MCF 10A (cell line): ENCODE results near the gene KCNIP1. TPM values are rescaled to one million over a fixed set of nuclear protein-coding genes. Genes with fewer than 3 reads are reported as not detected.

Source experiments
- BruUV-seq: library from RNA; stranded (reverse); fragments of 400-500 nt; replicated peaks from 2 replicates; lab custom pipeline; 2021; lab: Mats Ljungman, UMichigan
- CTCF ChIA-PET: fragments of 300-600 bp; sonication (Branson Sonifier 250); formaldehyde crosslinking; extraction: SDS; loops from one replicate; lab custom pipeline; 2021; ENCODE audit warnings: antibody characterized with exemption, inconsistent platforms; lab: Yijun Ruan, JAX
- POLR2A ChIA-PET: fragments of 300-600, 350-650 bp; sonication (Branson Sonifier 250); formaldehyde crosslinking; extraction: SDS; loops from one replicate; lab custom pipeline; 2020; ENCODE audit warnings: antibody characterized with exemption, inconsistent platforms; lab: Yijun Ruan, JAX
- DNase-seq: peaks from one replicate; pipeline ENCODE4 v3.0.0-alpha.2; 2018; ENCODE audit not compliant: unreplicated experiment
- H3K27ac Mint-ChIP-seq: one replicate; pipeline ENCODE4 v1.8.0; 2022; ENCODE audit warnings: mild to moderate bottlenecking, low read depth, mixed read lengths; ENCODE audit not compliant: unreplicated experiment
- H3K27me3 Mint-ChIP-seq: one replicate; pipeline ENCODE4 v1.8.0; 2022; ENCODE audit warnings: mixed read lengths; ENCODE audit not compliant: insufficient read depth, unreplicated experiment
- H3K36me3 Mint-ChIP-seq: one replicate; pipeline ENCODE4 v1.8.0; 2022; ENCODE audit warnings: mild to moderate bottlenecking, moderate library complexity, mixed read lengths; ENCODE audit not compliant: insufficient read depth, unreplicated experiment
- H3K4me1 Mint-ChIP-seq: one replicate; pipeline ENCODE4 v1.8.0; 2022; ENCODE audit warnings: mixed read lengths; ENCODE audit not compliant: insufficient read depth, unreplicated experiment
- H3K4me3 Mint-ChIP-seq: one replicate; pipeline ENCODE4 v1.8.0; 2022; ENCODE audit warnings: mild to moderate bottlenecking, moderate library complexity, mixed read lengths; ENCODE audit not compliant: unreplicated experiment
- H3K9me3 Mint-ChIP-seq: one replicate; pipeline ENCODE4 v1.8.0; 2022; ENCODE audit warnings: mixed read lengths; ENCODE audit not compliant: unreplicated experiment
- intact Hi-C: fragments of 100-400 bp; cut with micrococcal nuclease; formaldehyde crosslinking; loops from 2 replicates; pipeline ENCODE4 v1.14.1; 2022
- total RNA-seq: library from RNA; stranded (reverse); gene quantifications from 2 replicates; pipeline ENCODE4 v1.2.3, GENCODE V29; 2022
- TF ChIP-seq, protein P1 (sequence below): fragments of 200-600 bp; IDR thresholded peaks from one replicate; pipeline ENCODE4 v1.8.0; 2022; ENCODE audit warnings: antibody characterized with exemption, mild to moderate bottlenecking; ENCODE audit not compliant: unreplicated experiment

KCNIP1 gene
- total RNA-seq, 1 experiment from 2014 or later = not detected

GRCh38 chr5:170755679-170756456 lies 252.0 kb downstream of the KCNIP1 start:
- TF ChIP-seq, protein P1, sequence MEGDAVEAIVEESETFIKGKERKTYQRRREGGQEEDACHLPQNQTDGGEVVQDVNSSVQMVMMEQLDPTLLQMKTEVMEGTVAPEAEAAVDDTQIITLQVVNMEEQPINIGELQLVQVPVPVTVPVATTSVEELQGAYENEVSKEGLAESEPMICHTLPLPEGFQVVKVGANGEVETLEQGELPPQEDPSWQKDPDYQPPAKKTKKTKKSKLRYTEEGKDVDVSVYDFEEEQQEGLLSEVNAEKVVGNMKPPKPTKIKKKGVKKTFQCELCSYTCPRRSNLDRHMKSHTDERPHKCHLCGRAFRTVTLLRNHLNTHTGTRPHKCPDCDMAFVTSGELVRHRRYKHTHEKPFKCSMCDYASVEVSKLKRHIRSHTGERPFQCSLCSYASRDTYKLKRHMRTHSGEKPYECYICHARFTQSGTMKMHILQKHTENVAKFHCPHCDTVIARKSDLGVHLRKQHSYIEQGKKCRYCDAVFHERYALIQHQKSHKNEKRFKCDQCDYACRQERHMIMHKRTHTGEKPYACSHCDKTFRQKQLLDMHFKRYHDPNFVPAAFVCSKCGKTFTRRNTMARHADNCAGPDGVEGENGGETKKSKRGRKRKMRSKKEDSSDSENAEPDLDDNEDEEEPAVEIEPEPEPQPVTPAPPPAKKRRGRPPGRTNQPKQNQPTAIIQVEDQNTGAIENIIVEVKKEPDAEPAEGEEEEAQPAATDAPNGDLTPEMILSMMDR = no peak
- ChIA-PET POLR2A (interaction anchor here (0.6 to 2.2 kb wide), 15 partner anchors 10 to 644 kb away, joined by 3 to 17 read pairs (median 3); partner anchors contain the start of gene NPM1), CTCF (interaction anchor here (0.6 to 2.7 kb wide), 13 partner anchors 11 to 1252 kb away, joined by 3 to 43 read pairs (median 4); no protein-coding TSS in a partner anchor)
- Mint-ChIP-seq H3K27ac (peak overlapping the region; percentile 84), H3K27me3 (no peaks in the 10 kb centered on the region), H3K4me1 (peaks cover 45% of the 10 kb centered on the region), H3K36me3 (no peaks in the 10 kb centered on the region), H3K9me3 (peaks cover 8% of the 10 kb centered on the region), H3K4me3 (peak overlapping the region; percentile 15)
- BruUV-seq = no TSS peak
- intact Hi-C loops = loop anchor here (5.0 kb wide), 1 partner anchor 106 kb away; the partner anchor contains the start of gene RANBP17
- DNase-seq = peak; percentile 97

DNA sequence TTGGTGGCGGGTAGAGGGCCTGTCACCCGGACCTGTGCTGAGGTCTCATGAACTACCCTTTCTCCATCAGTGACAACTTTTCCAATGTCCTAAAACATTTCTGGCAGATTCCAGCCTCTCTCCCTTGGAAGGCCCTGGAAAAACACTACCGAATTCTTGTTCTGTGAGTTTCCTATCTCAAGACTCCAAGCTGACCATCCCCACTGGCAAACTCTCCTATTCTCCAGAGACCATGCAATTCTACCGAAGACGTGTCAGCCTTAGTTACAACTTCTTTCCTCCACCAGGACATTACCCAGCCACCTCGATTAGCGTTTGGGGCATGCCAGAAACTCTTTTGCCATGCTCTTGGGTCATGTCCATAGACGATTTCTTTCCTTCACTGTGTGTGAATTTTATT lies 252.9 kb downstream of the KCNIP1 start:
- DNase-seq = no peak
- TF ChIP-seq, protein P1 = no peak
- Mint-ChIP-seq H3K27me3 (no peaks in the 10 kb centered on the region), H3K4me1 (peaks cover 45% of the 10 kb centered on the region), H3K9me3 (peaks cover 8% of the 10 kb centered on the region), H3K36me3 (no peaks in the 10 kb centered on the region), H3K4me3 (no peak overlapping the region), H3K27ac (peak overlapping the region; percentile 84)
- intact Hi-C loops = loop anchor here (5.0 kb wide), 1 partner anchor 106 kb away; the partner anchor contains the start of gene RANBP17
- ChIA-PET POLR2A (interaction anchor here (0.7 to 2.2 kb wide), 10 partner anchors 11 to 631 kb away, joined by 3 to 17 read pairs (median 4); partner anchors contain the start of gene NPM1), CTCF (interaction anchor here (0.8 to 2.7 kb wide), 8 partner anchors 12 to 123 kb away, joined by 3 to 43 read pairs (median 6); no protein-coding TSS in a partner anchor)
- BruUV-seq = no TSS peak

- Mint-ChIP-seq H3K27ac (peak overlapping the region; percentile 84), H3K4me1 (peaks cover 45% of the 10 kb centered on the region), H3K36me3 (no peaks in the 10 kb centered on the region), H3K9me3 (peaks cover 8% of the 10 kb centered on the region), H3K4me3 (no peak overlapping the region), H3K27me3 (no peaks in the 10 kb centered on the region)
- DNase-seq = peak; percentile 77
- intact Hi-C loops = loop anchor here (5.0 kb wide), 1 partner anchor 105 kb away; the partner anchor contains the start of gene RANBP17
- ChIA-PET CTCF (interaction anchor here (0.5 to 2.7 kb wide), 4 partner anchors 8 to 123 kb away, joined by 3 to 43 read pairs (median 8); no protein-coding TSS in a partner anchor), POLR2A (interaction anchor here (0.7 to 1.5 kb wide), 3 partner anchors 39 to 824 kb away, joined by 3 to 4 read pairs (median 3); no protein-coding TSS in a partner anchor)
- TF ChIP-seq, protein P1 = no peak
- no TSS peak for BruUV-seq
Observed at GRCh38 chr5:170757182-170757601, 253.4 kb downstream of the KCNIP1 start.
